Type B pancreatic cell (in vitro differentiated cells): Measurements from ENCODE around the gene R3HDM2. TPM values are rescaled to one million over a fixed set of nuclear protein-coding genes. Genes with fewer than 3 reads are reported as not detected.
"Not testable (repeated sequence)": the region's sequence is repeated elsewhere in the genome, so short reads cannot be mapped to it uniquely, and the experiment has no call there.

Experiments used
- DNase-seq: peaks from one replicate; pipeline ENCODE4 v3.0.0; 2021; ENCODE audit warnings: mixed read lengths; ENCODE audit not compliant: unreplicated experiment; ENCODE audit errors: extremely low spot score
- H3K27ac Mint-ChIP-seq: 2 replicates; pipeline ENCODE4 v1.8.0; 2021; ENCODE audit warnings: mild to moderate bottlenecking, mixed read lengths
- H3K27me3 Mint-ChIP-seq: 2 replicates; pipeline ENCODE4 v1.8.0; 2021; ENCODE audit warnings: mixed read lengths
- H3K36me3 Mint-ChIP-seq: 2 replicates; pipeline ENCODE4 v1.8.0; 2021; ENCODE audit warnings: mixed read lengths
- H3K4me1 Mint-ChIP-seq: one replicate; pipeline ENCODE4 v1.8.0; 2021; ENCODE audit warnings: mixed read lengths; ENCODE audit not compliant: unreplicated experiment
- H3K4me3 Mint-ChIP-seq: 2 replicates; pipeline ENCODE4 v1.8.0; 2021; ENCODE audit warnings: mild to moderate bottlenecking, mixed read lengths
- H3K9me3 Mint-ChIP-seq: 2 replicates; pipeline ENCODE4 v1.8.0; 2021; ENCODE audit warnings: mixed read lengths
- CTCF ChIP-seq: fragments of 200-600 bp; sonication (generic); conservative IDR thresholded peaks from 2 replicates; pipeline ENCODE4 v1.5.0; 2021; ENCODE audit warnings: antibody characterized with exemption, mild to moderate bottlenecking
- total RNA-seq: library from RNA; stranded (reverse); gene quantifications from 2 replicates; pipeline ENCODE4 v1.2.1, GENCODE V29; 2021; ENCODE audit warnings: low replicate concordance

Gene R3HDM2
- total RNA-seq, 1 donor from 2014 or later: 59.0 TPM

GRCh38 chr12:57323416-57323815 is 107.4 kb downstream of the R3HDM2 start:
- no peak overlapping the region for H3K27ac Mint-ChIP-seq
- no peaks in the 10 kb centered on the region for H3K9me3 Mint-ChIP-seq
- peaks cover 7% of the 10 kb centered on the region for H3K4me1 Mint-ChIP-seq
- peaks cover 9% of the 10 kb centered on the region for H3K36me3 Mint-ChIP-seq
- H3K4me3 Mint-ChIP-seq: no peak overlapping the region
- no peak for DNase-seq
- H3K27me3 Mint-ChIP-seq: no peaks in the 10 kb centered on the region
- no peak for TF ChIP-seq CTCF

- peaks cover 4% of the 10 kb centered on the region for H3K36me3 Mint-ChIP-seq
- DNase-seq: no peak
- no peaks in the 10 kb centered on the region for H3K9me3 Mint-ChIP-seq
- H3K27me3 Mint-ChIP-seq: no peaks in the 10 kb centered on the region
- peaks cover 12% of the 10 kb centered on the region for H3K4me1 Mint-ChIP-seq
- no peak overlapping the region for H3K4me3 Mint-ChIP-seq
- no peak overlapping the region for H3K27ac Mint-ChIP-seq
- TF ChIP-seq CTCF: no peak
Measured at GRCh38 chr12:57320639-57321038, 110.2 kb downstream of the R3HDM2 start.

- DNase-seq: no peak
- no peak for TF ChIP-seq CTCF
- peak overlapping the region; percentile 56 for H3K27ac Mint-ChIP-seq
Measured at GRCh38 chr12:57319678-57320469, 111.0 kb downstream of the R3HDM2 start.

GRCh38 chr12:57315681-57316080 is 115.2 kb downstream of the R3HDM2 start:
- H3K9me3 Mint-ChIP-seq: no peaks in the 10 kb centered on the region
- peaks cover 12% of the 10 kb centered on the region for H3K4me1 Mint-ChIP-seq
- H3K36me3 Mint-ChIP-seq: peaks cover 4% of the 10 kb centered on the region
- no peak overlapping the region for H3K27ac Mint-ChIP-seq
- TF ChIP-seq CTCF: no peak
- no peak overlapping the region for H3K4me3 Mint-ChIP-seq
- H3K27me3 Mint-ChIP-seq: no peaks in the 10 kb centered on the region
- DNase-seq: no peak

More at GRCh38 chr12:57319678-57320469, 111.0 kb downstream of the R3HDM2 start:
- Mint-ChIP-seq H3K4me3 (peak overlapping the region; percentile 35), H3K27me3 (no peaks in the 10 kb centered on the region), H3K9me3 (no peaks in the 10 kb centered on the region), H3K36me3 (peaks cover 4% of the 10 kb centered on the region), H3K4me1 (peaks cover 12% of the 10 kb centered on the region)

GRCh38 chr12:57312287-57312686 is 118.6 kb downstream of the R3HDM2 start:
- H3K27me3 Mint-ChIP-seq, H3K9me3 Mint-ChIP-seq, H3K4me3 Mint-ChIP-seq, H3K27ac Mint-ChIP-seq, H3K4me1 Mint-ChIP-seq, H3K36me3 Mint-ChIP-seq, DNase-seq: not testable (repeated sequence)

- no peak for TF ChIP-seq CTCF
- H3K27me3 Mint-ChIP-seq: no peaks in the 10 kb centered on the region
- no peak overlapping the region for H3K4me3 Mint-ChIP-seq
- no peak for DNase-seq
- H3K36me3 Mint-ChIP-seq: peaks cover 11% of the 10 kb centered on the region
- H3K27ac Mint-ChIP-seq: no peak overlapping the region
- H3K4me1 Mint-ChIP-seq: peaks cover 4% of the 10 kb centered on the region
- peaks cover 6% of the 10 kb centered on the region for H3K9me3 Mint-ChIP-seq
Measured at GRCh38 chr12:57309420-57309819, 121.4 kb downstream of the R3HDM2 start.
